GM10248 (cell line): ENCODE results near the gene LDB3.

Source experiments
- CTCF ChIA-PET: fragments of 300-600 bp; sonication (Branson Sonifier 250); formaldehyde crosslinking; extraction: SDS; loops from one replicate; lab custom pipeline; 2021; ENCODE audit warnings: antibody characterized with exemption; lab: Yijun Ruan, JAX
- POLR2A ChIA-PET: fragments of 350-650 bp; sonication (Branson Sonifier 250); formaldehyde crosslinking; extraction: SDS; loops from one replicate; lab custom pipeline; 2020; ENCODE audit warnings: antibody characterized with exemption; lab: Yijun Ruan, JAX
- DNase-seq: peaks from one replicate; pipeline ENCODE4 v3.0.0; 2012; ENCODE audit errors: extremely low spot score
- TF ChIP-seq, protein P1 (sequence below): IDR thresholded peaks from 2 replicates; pipeline ENCODE4 v1.5.1; 2012; ENCODE audit warnings: mild to moderate bottlenecking, low read depth; ENCODE audit errors: extremely low read depth, missing control alignments, control extremely low read depth

Gene LDB3

DNA sequence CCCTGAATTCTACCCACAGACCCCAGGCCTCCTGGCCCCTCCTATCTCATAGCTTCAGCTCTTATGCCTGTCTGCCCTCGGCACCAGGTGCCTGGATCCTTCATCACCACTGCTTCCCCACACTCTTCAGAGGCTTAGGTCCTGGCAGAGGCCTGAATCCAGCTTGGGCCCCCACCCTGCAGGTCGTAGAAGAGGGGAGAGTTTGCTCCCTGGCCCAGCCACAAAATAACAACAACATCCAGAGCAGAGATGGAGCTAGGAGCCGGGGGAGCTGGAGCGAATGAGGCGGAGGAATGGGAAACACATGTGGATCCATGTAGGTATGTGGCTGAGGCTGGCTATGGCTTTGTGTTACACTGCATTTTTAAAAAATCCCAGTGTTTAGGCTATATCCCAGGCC, 21.8 kb upstream of the LDB3 start:
- TF ChIP-seq, protein P1, sequence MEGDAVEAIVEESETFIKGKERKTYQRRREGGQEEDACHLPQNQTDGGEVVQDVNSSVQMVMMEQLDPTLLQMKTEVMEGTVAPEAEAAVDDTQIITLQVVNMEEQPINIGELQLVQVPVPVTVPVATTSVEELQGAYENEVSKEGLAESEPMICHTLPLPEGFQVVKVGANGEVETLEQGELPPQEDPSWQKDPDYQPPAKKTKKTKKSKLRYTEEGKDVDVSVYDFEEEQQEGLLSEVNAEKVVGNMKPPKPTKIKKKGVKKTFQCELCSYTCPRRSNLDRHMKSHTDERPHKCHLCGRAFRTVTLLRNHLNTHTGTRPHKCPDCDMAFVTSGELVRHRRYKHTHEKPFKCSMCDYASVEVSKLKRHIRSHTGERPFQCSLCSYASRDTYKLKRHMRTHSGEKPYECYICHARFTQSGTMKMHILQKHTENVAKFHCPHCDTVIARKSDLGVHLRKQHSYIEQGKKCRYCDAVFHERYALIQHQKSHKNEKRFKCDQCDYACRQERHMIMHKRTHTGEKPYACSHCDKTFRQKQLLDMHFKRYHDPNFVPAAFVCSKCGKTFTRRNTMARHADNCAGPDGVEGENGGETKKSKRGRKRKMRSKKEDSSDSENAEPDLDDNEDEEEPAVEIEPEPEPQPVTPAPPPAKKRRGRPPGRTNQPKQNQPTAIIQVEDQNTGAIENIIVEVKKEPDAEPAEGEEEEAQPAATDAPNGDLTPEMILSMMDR, result no peak
- POLR2A ChIA-PET, result no interaction called here
- peak; percentile 9 for DNase-seq
- CTCF ChIA-PET, result no interaction called here

DNA sequence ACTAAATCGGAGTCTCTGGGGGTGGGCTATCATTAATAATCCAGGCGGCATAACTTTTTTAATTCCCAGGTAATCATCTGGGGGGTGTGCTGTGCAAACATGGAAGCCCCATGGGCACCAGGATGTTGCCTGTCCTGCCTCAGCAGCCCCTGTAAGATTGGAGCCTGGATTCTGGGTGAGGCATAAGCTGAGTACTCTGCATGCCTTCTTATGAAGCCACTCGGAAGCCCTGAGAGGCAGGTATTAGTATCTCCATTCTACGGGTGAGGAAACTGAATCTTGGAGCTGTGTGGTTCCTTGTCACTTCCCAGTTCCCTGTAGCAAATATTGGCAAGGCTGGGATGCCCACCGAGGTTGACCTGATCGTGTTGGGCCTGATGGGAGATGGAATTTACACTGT, 21.4 kb upstream of the LDB3 start:
- TF ChIP-seq, protein P1, result no peak
- ChIA-PET POLR2A (no interaction called here), CTCF (no interaction called here)
- DNase-seq, result no peak

DNA sequence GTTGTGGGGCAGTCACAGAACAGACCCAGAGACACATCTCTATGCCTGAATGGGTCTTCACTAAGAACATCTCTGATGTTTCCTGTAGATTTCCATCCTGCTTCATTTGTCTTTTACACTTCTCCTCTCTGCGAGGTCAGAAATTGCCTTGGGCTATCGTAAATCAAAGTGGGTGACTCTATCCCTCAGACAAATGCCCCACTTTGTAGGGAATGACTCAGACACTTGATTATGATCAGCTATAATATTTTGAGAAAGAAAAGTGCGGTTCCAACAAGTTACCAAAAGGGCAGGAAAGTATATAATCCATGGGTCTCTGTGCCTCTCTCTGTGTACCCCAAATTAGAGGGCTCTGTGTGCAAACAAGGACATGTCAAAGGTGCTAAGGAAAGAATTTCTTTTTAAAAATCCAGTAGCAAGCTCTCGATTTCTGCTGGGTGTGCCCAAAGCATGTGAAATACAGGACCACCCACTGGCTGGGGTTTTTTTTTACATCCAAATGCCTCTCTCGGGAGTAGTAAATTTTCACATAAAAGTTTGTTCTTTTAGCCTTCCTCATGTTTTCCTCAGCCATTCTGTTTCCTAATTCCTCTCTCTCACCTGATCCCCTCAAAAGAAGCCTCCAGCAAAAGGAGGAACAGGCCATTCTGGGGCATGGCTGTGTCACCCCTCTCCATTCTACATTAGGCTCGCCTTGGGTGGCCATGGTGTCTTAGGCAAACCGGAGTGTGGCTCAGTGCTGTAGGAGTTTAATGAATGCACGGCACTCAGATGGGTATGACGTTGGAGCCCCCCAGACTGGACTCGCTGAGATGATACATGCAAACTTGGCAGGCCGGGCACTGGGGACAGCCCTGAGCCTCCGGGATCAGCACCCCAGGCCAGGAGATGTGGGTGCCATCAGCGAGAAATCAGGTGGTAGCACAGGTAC, 20.3 kb upstream of the LDB3 start:
- POLR2A ChIA-PET, result no interaction called here
- TF ChIP-seq, protein P1, result no peak
- DNase-seq, result no peak
- CTCF ChIA-PET, result no interaction called here

DNA sequence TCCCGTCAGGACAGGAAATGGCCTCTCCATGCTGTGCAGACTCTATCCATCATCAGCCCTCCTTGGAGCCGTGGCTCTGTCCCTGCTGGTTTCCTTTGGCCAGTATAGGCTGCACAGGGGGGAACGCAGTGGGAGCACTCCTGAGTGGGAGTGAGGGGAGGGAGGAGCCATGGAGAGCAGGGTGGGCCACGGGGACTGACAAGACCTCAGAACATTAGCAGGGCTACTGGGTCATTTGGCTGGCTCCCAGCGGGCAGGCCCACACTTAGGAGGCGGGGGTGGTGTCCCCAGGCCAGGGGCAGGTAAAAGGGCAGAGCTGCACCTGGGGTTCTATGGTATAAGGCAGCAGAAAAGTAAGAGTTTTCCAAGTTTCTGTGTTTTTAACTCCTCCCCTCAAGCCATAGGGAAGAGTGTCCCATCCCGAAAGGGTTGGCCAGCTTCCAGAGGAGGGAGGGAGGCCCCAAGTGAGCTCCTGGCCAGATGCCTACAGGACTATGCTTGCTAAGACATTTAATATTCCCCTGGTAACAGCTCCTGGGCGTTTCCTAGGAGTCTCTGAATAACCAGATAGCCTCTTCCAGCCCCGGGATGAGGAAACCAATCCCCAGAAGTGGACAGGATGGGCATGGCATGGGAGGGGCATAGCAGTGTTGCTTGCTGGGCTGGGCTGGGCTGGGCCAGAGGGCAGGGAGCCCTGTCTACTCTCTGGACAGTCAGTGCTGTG, 19.4 kb upstream of the LDB3 start:
- CTCF ChIA-PET, result no interaction called here
- POLR2A ChIA-PET, result no interaction called here
- TF ChIP-seq, protein P1, result no peak
- no peak for DNase-seq

DNA sequence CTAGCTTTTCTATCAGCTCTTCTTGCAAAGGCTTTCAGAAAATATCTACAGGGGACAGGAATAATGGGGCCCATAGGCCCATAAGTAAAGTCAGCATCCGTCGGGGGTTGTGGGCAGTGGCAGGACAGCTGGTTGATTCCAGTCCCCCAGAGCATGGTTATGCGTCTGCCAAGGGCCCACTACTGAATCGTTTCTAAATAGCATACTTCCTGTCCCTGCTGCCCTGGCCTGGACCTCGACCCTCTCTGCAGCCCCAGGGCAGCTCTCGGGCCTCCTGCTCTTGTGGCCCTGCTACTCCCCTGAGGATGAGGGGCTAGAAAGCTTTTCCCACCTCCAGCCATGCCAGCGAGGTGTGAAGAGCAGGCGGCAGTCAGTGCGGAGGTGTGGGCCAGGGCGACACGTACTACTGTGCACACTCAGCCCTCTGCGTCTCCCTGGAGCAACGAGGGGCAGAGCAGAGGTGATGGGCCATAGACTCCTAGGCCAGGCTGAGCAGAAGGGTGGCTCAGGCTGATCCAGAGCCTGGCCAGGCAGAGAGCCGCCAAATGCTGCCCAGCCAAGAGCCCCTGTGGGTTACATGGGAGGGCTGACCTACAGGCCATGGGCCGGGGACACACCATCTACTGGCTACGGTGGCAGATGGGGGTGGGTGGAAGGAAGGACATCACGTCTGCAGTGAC, 18.7 kb upstream of the LDB3 start:
- ChIA-PET CTCF (no interaction called here), POLR2A (no interaction called here)
- TF ChIP-seq, protein P1, result no peak
- no peak for DNase-seq

DNA sequence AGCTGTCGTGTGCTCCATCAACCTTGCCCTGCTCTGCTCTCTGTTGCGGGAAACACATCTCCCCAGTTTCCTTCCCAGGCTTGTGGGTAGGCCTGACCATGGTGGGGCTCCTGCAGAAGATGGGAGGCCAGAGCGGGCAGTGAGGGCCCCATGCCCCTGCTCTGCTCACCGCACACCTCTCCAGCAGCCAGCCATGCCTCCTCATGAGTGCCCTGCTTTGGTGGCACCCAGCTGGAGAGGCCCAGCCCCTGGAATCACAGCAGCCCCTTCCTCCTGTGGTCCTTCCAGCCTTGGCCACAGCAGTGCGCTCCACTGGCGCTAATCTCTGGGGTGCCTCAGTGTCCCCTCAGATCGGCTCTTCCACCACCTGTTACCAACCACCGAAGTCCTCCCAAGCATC, 18.2 kb upstream of the LDB3 start:
- POLR2A ChIA-PET, result no interaction called here
- CTCF ChIA-PET, result no interaction called here
- TF ChIP-seq, protein P1, result no peak
- no peak for DNase-seq
